GM12878 (cell line): ENCODE measurements around the gene TM4SF1. TPM values are rescaled to one million over a fixed set of nuclear protein-coding genes. Genes with fewer than 3 reads are reported as not detected.

Source experiments
- ATAC-seq: fragments of 200-7000 bp; cut with Tn5 transposase; 3 replicates; pipeline ENCODE4 v1.9.1; 2020; ENCODE audit warnings: mild to moderate bottlenecking, moderate library complexity
- BruUV-seq: library from RNA; stranded (reverse); fragments of 400-500 nt; replicated peaks from 2 replicates; lab custom pipeline; 2021; lab: Mats Ljungman, UMichigan
- CTCF ChIA-PET: fragments of 300-600 bp; sonication (Branson Sonifier 250); formaldehyde crosslinking; extraction: SDS; loops from one replicate; lab custom pipeline; 2021; ENCODE audit warnings: inconsistent platforms; lab: Yijun Ruan, JAX
- POLR2A ChIA-PET: fragments of 350-600 bp; formaldehyde crosslinking; extraction: SDS; loops from one replicate; lab custom pipeline; 2021; ENCODE audit warnings: inconsistent platforms; lab: Charles Lee
- RAD21 ChIA-PET: fragments of 300-600 bp; sonication (Branson Sonifier 250); formaldehyde crosslinking; loops from one replicate; lab custom pipeline; 2023; ENCODE audit warnings: antibody characterized with exemption; ENCODE audit not compliant: unreplicated experiment; lab: Charles Lee
- SMC1A ChIA-PET: fragments of 300-600 bp; sonication (Branson Sonifier 250); formaldehyde crosslinking; loops from one replicate; lab custom pipeline; 2023; ENCODE audit not compliant: unreplicated experiment, uncharacterized antibody; lab: Charles Lee
- DNase-seq: peaks from one replicate; pipeline ENCODE4 v3.0.0-alpha.2; 2011; ENCODE audit warnings: low read depth, low spot score
- FAIRE-seq: peaks from 3 replicates; lab custom pipeline; 2011; peaks lifted over from hg19 to GRCh38; lab: Jason Lieb, UNC
- H2AFZ ChIP-seq: 2 replicates; pipeline ENCODE4 v1.6.0; 2011; ENCODE audit warnings: low read depth, low read length, control low read depth; ENCODE audit not compliant: control insufficient read depth
- H3K27ac ChIP-seq: 2 replicates; pipeline ENCODE4 v1.5.1; 2011; ENCODE audit warnings: control low read depth; ENCODE audit not compliant: control insufficient read depth, insufficient read depth
- H3K27me3 ChIP-seq, 2 experiments: replicated peaks in 1 of 2; 2 replicates each; pipeline versions ENCODE4 v1.6.0 to v1.6.1; 2011; ENCODE audit warnings: low read length in 1 of 2; ENCODE audit not compliant: control insufficient read depth in 2 of 2, insufficient read depth in 2 of 2
- H3K36me3 ChIP-seq, 2 experiments: 2 replicates each; pipeline ENCODE4 v1.5.1; 2011; ENCODE audit warnings: low read length in 1 of 2; ENCODE audit not compliant: control insufficient read depth in 2 of 2, insufficient read depth in 2 of 2
- H3K4me1 ChIP-seq: 2 replicates; pipeline ENCODE4 v1.6.1; 2011; ENCODE audit warnings: mild to moderate bottlenecking, low read length, moderate library complexity, mixed read lengths; ENCODE audit not compliant: control insufficient read depth, insufficient read depth
- H3K4me2 ChIP-seq: 2 replicates; pipeline ENCODE4 v1.6.0; 2011; ENCODE audit warnings: control low read depth; ENCODE audit not compliant: control insufficient read depth, insufficient read depth
- H3K4me3 ChIP-seq: fragments of 200-600 bp; sonication (generic); 2 replicates; pipeline ENCODE4 v1.5.1; 2016
- H3K79me2 ChIP-seq: 2 replicates; pipeline ENCODE4 v1.6.0; 2011; ENCODE audit warnings: low read length; ENCODE audit not compliant: control insufficient read depth, insufficient read depth
- H3K9ac ChIP-seq: 2 replicates; pipeline ENCODE4 v1.8.0; 2011; ENCODE audit warnings: low read length, control low read depth, mixed read lengths; ENCODE audit not compliant: control insufficient read depth, insufficient read depth
- H3K9me3 ChIP-seq: replicated peaks from 3 replicates; pipeline ENCODE4 v1.5.1; 2011; ENCODE audit warnings: mild to moderate bottlenecking, low read length; ENCODE audit not compliant: control insufficient read depth, insufficient read depth
- H4K20me1 ChIP-seq: 2 replicates; pipeline ENCODE4 v1.6.0; 2011; ENCODE audit not compliant: control insufficient read depth, insufficient read depth
- BCL11A ChIP-seq: IDR thresholded peaks from 2 replicates; pipeline ENCODE4 v1.6.1; 2011; ENCODE audit warnings: low read depth, low read length
- HCFC1 ChIP-seq: fragments of 150-350 bp; IDR thresholded peaks from 2 replicates; pipeline ENCODE4 v1.6.1; 2014; ENCODE audit warnings: low read length
- SMARCA5 ChIP-seq: fragments of 450-650 bp; IDR thresholded peaks from 2 replicates; pipeline ENCODE4 v1.6.1; 2017; ENCODE audit warnings: mild to moderate bottlenecking
- SREBF1 ChIP-seq: IDR thresholded peaks from 2 replicates; pipeline ENCODE4 v1.6.1; 2012; ENCODE audit warnings: mild to moderate bottlenecking, low read length
- TCF3 ChIP-seq: IDR thresholded peaks from 2 replicates; pipeline ENCODE4 v1.6.1; 2012; ENCODE audit warnings: low read depth, mild to moderate bottlenecking, low read length, borderline replicate concordance; ENCODE audit not compliant: insufficient read depth
- YY1 ChIP-seq: IDR thresholded peaks from 2 replicates; pipeline ENCODE4 v1.6.1; 2011; ENCODE audit warnings: low read depth, mild to moderate bottlenecking, low read length
- WGBS: methylation state at CpG from one replicate; pipeline ENCODE4 v1.1.6; 2016; ENCODE audit warnings: low lambda C conversion rate; ENCODE audit not compliant: insufficient replicate concordance, insufficient coverage; ENCODE audit errors: missing lambda C conversion rate; 5-methylcytosine and 5-hydroxymethylcytosine counted together
- in situ Hi-C: fragments of 300-500 bp; cut with MboI; formaldehyde crosslinking; loops from 9 replicates; pipeline ENCODE4 v1.14.3; 2018; ENCODE audit warnings: mixed read lengths
- intact Hi-C: fragments of 100-400 bp; cut with micrococcal nuclease; formaldehyde crosslinking; loops from one replicate; pipeline ENCODE4 v1.14.2; 2022; ENCODE audit not compliant: unreplicated experiment
- polyA plus RNA-seq, 11 experiments: library from polyadenylated mRNA; depleted of rRNA in 4 of 11; unstranded in 6 of 11; stranded (reverse) in 5 of 11; fragments of >200 nt; fragmentation: Nextera tagmentation in 4 of 11; fragmentation: Illumina TruSeq in 1 of 11; extraction: Ambion mirVana in 4 of 11; extraction: Trizol in 1 of 11; gene quantifications; 1 replicate in 1 of 11; 2 replicates in 10 of 11; pipeline versions ENCODE4 v1.2.1 to v1.2.3, GENCODE V29; 2011 to 2016; ENCODE audit warnings: inconsistent platforms in 2 of 11, missing spikeins in 2 of 11, low read depth in 1 of 11
- total RNA-seq, 4 experiments: library from RNA; depleted of rRNA in 3 of 4; stranded (reverse); fragments of >200 nt in 3 of 4; fragmentation: Illumina TruSeq in 1 of 4; extraction: Trizol in 1 of 4; gene quantifications; 2 replicates each; pipeline versions ENCODE4 v1.2.1 to v1.2.3, GENCODE V29; 2013 to 2021
- TF ChIP-seq, protein P1 (sequence below): fragments of 450-650 bp; IDR thresholded peaks from 2 replicates; pipeline ENCODE4 v1.6.1; 2017; ENCODE audit warnings: mild to moderate bottlenecking

TM4SF1 gene
- total and polyA plus RNA-seq, 10 of the 15 experiments (the other 5 are each of a cell fraction or from before 2014, with no cell fraction given), result 0.05 to 1.2 TPM; not detected in 8

GRCh38 chr3:149401212-149401925 is 23.9 kb upstream of the TM4SF1 start:
- no peak overlapping the region for H3K27ac ChIP-seq
- ChIA-PET RAD21 (interaction anchor here (1.3 kb wide), 1 partner anchor 84 kb away, joined by 3 read pairs; no protein-coding TSS in a partner anchor), CTCF (interaction anchor here (0.6 to 2.4 kb wide), 5 partner anchors 9 to 370 kb away, joined by 3 to 10 read pairs (median 5); no protein-coding TSS in a partner anchor), SMC1A (interaction anchor here (0.6 to 1.2 kb wide), 5 partner anchors 8 to 446 kb away, joined by 3 read pairs; partner anchors contain the start of gene TM4SF4)
- no peak overlapping the region for H3K9ac ChIP-seq
- H3K9me3 ChIP-seq, result no peaks in the 10 kb centered on the region
- ATAC-seq (no peak), DNase-seq (no peak), FAIRE-seq (no peak)
- no peak overlapping the region for H2AFZ ChIP-seq
- 43% methylated on average over 3 of the region's 3 CpGs for WGBS
- no peaks in the 10 kb centered on the region for H3K79me2 ChIP-seq
- no peaks in the 10 kb centered on the region for H4K20me1 ChIP-seq
- no peak overlapping the region for H3K4me3 ChIP-seq
- no peaks in the 10 kb centered on the region for H3K4me1 ChIP-seq
- H3K27me3 ChIP-seq, result no peaks in the 10 kb centered on the region
- no peak overlapping the region for H3K4me2 ChIP-seq
- in situ Hi-C loops (no loop called here), intact Hi-C loops (no loop called here)
- TF ChIP-seq TCF3 (no peak), SMARCA5 (no peak), YY1 (no peak), HCFC1 (no peak), SREBF1 (no peak), BCL11A (no peak)
- TF ChIP-seq, protein P1, sequence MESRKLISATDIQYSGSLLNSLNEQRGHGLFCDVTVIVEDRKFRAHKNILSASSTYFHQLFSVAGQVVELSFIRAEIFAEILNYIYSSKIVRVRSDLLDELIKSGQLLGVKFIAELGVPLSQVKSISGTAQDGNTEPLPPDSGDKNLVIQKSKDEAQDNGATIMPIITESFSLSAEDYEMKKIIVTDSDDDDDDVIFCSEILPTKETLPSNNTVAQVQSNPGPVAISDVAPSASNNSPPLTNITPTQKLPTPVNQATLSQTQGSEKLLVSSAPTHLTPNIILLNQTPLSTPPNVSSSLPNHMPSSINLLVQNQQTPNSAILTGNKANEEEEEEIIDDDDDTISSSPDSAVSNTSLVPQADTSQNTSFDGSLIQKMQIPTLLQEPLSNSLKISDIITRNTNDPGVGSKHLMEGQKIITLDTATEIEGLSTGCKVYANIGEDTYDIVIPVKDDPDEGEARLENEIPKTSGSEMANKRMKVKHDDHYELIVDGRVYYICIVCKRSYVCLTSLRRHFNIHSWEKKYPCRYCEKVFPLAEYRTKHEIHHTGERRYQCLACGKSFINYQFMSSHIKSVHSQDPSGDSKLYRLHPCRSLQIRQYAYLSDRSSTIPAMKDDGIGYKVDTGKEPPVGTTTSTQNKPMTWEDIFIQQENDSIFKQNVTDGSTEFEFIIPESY, result no peak
- TF ChIP-seq, all 136 proteins: peak for 0
- POLR2A ChIA-PET, result interaction anchor here (0.6 to 1.5 kb wide), 2 partner anchors 9 to 494 kb away, joined by 3 to 8 read pairs; no protein-coding TSS in a partner anchor
- no peaks in the 10 kb centered on the region for H3K36me3 ChIP-seq
- no TSS peak for BruUV-seq
